Lower leg skin (tissue), 4 donors: ENCODE data around the gene ABHD5. TPM values are rescaled to one million over a fixed set of nuclear protein-coding genes. Genes with fewer than 3 reads are reported as not detected.

Experiments
- DNase-seq, 2 donors: peaks; one replicate each; pipeline ENCODE4 v3.0.0-alpha.2; 2019; ENCODE audit warnings: low spot score in 2 of 2
- H3K4me3 ChIP-seq: fragments of 200-600 bp; sonication (generic); 2 replicates; pipeline ENCODE4 v1.5.1; 2017; ENCODE audit warnings: mild to moderate bottlenecking, low read depth; ENCODE audit not compliant: poor library complexity, severe bottlenecking
- POLR2A ChIP-seq, 2 donors: fragments of 450-650 bp; IDR thresholded peaks; one replicate each; pipeline ENCODE4 v1.6.1; 2016 to 2017; ENCODE audit warnings: antibody characterized with exemption in 2 of 2, mild to moderate bottlenecking in 1 of 2, moderate library complexity in 1 of 2
- WGBS, 2 donors: methylation state at CpG; one replicate each; pipeline ENCODE4 v1.1.5; 2018; 5-methylcytosine and 5-hydroxymethylcytosine counted together
- intact Hi-C: fragments of 100-400 bp; cut with DNase I; formaldehyde crosslinking; loops from one replicate; pipeline ENCODE4 v1.15.0; 2023; ENCODE audit warnings: low total_unique reads
- total RNA-seq, 4 donors: library from RNA; depleted of rRNA; stranded (reverse); fragments of >200 nt; gene quantifications; one replicate each; pipeline ENCODE4 v1.1.0, GENCODE V29; 2016
- TF ChIP-seq, protein P1 (sequence below), 3 donors: fragments of 450-650 bp; IDR thresholded peaks; one replicate each; pipeline ENCODE4 v1.5.1; 2016; ENCODE audit warnings: antibody characterized with exemption in 3 of 3, mild to moderate bottlenecking in 3 of 3, moderate library complexity in 2 of 3

Gene ABHD5
- total RNA-seq, 4 donors from 2014 or later = 109 to 132 (median 118) TPM

DNA sequence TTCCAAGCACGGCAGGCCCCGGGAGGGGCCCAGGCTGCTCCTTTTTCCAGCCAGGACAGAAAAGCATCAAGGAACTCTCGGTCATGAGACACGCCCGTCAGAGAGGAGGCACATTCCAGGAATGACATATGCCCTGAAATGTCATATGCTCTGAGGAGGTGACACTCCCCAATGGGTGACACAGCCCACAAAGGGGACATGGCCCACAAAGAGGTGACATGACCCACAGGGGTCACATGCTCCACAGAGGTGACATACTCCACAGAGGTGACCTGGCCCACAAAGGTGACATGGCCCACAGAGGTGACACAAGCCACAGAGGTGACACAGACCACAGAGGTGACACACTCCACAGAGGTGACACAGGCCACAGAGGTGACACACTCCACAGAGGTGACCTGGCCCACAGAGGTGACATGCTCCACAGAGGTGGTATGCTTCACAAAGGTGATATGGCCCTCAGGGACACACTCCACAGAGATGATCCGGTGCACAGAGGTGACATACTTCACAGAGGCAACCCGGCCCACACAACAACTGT, 79.2 kb downstream of the ABHD5 start:
- intact Hi-C loops = no loop called here
- TF ChIP-seq POLR2A (IDR thresholded peaks at IDR 0.05) = no peak
- TF ChIP-seq, protein P1, sequence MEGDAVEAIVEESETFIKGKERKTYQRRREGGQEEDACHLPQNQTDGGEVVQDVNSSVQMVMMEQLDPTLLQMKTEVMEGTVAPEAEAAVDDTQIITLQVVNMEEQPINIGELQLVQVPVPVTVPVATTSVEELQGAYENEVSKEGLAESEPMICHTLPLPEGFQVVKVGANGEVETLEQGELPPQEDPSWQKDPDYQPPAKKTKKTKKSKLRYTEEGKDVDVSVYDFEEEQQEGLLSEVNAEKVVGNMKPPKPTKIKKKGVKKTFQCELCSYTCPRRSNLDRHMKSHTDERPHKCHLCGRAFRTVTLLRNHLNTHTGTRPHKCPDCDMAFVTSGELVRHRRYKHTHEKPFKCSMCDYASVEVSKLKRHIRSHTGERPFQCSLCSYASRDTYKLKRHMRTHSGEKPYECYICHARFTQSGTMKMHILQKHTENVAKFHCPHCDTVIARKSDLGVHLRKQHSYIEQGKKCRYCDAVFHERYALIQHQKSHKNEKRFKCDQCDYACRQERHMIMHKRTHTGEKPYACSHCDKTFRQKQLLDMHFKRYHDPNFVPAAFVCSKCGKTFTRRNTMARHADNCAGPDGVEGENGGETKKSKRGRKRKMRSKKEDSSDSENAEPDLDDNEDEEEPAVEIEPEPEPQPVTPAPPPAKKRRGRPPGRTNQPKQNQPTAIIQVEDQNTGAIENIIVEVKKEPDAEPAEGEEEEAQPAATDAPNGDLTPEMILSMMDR (IDR thresholded peaks at IDR 0.05) = no peak
- no peak overlapping the region for H3K4me3 ChIP-seq
- no peak for DNase-seq
- WGBS, 2 donors = 26 to 28% methylated on average over 7 of the region's 7 CpGs

DNA sequence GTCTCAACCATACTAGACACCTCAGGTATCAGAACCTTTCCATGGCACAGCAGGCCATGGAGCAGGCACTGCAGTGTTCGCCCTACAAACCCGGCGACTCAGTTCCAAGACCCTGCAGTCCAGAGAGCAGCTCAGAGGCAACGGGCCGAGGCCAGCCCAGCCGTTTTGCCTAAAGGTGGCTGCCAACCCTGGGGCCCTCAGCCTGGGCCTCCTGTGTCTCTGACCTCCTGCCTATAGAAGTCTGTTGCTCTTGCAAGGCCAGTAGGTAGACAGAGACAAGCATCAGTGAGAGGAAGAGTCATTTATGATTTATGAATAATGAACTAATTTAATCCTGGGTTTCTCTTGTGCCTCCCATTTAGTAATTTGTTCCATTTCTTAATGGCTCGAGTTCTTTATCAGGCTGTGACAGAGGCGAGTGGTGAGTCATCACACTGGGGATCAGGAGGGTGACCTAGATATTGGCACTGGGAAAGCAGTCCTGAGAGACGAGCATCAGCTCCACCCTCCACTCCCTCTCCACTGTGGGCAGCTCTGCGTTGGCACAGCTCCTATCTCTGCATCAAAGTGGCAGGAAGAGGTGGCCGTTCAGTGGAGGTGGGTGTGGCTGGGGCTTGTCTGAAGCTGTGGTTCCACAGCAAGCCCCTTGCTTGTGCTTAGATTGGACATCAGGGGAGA, 79.8 kb downstream of the ABHD5 start:
- no peak overlapping the region for H3K4me3 ChIP-seq
- intact Hi-C loops = no loop called here
- DNase-seq = peak; percentile 83 to 94
- TF ChIP-seq, protein P1 (IDR thresholded peaks at IDR 0.05) = no peak
- no peak for TF ChIP-seq POLR2A (IDR thresholded peaks at IDR 0.05)
- WGBS, 2 donors = 25 to 35% methylated on average over 11 of the region's 11 CpGs

DNA sequence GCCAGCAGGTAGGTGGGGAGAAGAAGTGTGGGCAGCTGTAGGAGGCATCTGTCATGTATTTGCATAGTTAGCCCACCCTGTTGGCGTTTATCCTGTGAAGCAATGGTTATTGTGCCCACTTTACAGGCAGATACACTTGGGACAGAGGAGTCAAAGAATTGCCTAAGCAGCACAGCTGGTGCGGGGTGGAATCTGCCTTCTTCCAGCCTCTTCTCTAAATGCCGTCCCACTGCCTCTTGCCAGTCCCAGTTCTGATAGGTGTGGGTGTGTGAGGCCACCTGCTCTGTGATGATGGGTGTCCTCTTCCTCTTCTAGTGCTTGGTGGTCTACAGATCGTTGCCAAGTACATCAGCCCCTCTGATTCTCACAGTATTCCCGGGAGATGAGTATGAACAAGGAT, 80.9 kb downstream of the ABHD5 start:
- intact Hi-C loops = no loop called here
- TF ChIP-seq POLR2A (IDR thresholded peaks at IDR 0.05) = no peak
- TF ChIP-seq, protein P1 (IDR thresholded peaks at IDR 0.05) = no peak
- no peak for DNase-seq
- no peak overlapping the region for H3K4me3 ChIP-seq
- 63 to 68% methylated on average over 5 of the region's 5 CpGs for WGBS, 2 donors

DNA sequence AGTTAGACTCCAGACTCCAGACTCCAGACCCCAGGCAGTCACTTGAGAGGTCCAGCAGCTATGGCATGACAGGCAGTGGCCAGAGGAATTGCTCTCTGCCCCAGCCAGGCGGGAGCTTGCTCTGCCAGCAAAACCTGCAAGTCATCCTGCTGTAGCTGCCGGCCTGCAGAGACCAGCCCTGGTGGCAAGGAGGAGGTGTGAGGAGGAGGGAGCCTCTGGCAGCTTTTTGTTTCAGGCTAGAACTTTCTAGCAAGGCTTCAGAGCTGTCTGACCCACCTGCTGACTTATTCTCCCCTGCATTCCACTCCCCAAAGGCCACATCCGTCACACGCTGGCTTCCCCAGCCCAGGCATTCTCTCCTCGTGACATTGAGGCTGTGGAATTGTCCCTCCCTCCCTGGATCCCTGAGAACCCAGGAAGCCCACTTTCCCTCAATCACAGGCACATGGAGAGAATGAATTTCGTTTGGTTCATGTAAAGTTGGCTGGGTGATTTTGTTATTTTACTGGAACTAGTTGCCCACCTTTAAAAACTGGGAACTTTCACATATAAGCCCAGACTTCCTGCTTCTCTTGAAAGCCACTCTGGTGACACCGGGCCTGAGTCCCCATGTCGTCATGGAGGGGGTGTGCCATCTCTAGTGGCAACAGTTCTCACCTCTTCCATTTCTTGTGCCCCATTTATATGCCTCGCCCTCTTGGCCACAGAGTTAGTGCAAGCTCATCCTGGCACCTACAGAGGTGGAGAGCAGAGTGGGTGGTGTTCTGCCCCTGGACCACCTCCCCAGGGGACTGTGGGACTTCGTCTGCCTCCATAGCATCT, 82.7 kb downstream of the ABHD5 start:
- 58 to 60% methylated on average over 9 to 10 of the region's 10 CpGs for WGBS, 2 donors
- DNase-seq = peak in 1 of 2 donors; percentile 77
- intact Hi-C loops = no loop called here
- TF ChIP-seq, protein P1 (IDR thresholded peaks at IDR 0.05) = no peak
- TF ChIP-seq POLR2A (IDR thresholded peaks at IDR 0.05) = no peak
- H3K4me3 ChIP-seq = no peak overlapping the region

DNA sequence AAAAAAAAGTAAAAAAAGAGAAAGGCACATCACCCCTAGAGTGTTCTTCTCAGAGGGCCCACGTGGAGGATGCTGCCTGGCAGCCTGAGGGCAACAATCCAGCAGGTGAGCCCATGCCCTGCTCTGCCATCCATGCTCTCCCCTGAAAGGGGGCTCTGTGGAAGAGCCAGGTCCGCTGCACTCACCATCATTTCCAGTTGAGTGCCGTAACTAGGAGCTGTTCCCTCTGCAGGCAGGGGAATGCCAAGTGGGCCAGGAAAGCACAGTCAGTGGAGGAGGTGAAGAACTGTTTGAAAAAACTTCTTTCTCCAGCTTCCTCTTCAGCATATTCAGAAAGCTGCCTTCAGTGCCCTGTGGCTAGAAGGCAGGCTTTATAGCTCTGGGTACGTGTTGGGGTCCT, 84.1 kb downstream of the ABHD5 start:
- no peak for TF ChIP-seq POLR2A (IDR thresholded peaks at IDR 0.05)
- TF ChIP-seq, protein P1 (IDR thresholded peaks at IDR 0.05) = no peak
- 79 to 87% methylated on average over 4 of the region's 4 CpGs for WGBS, 2 donors
- intact Hi-C loops = no loop called here
- H3K4me3 ChIP-seq = no peak overlapping the region
- no peak for DNase-seq
